ENCODE measurements around the gene SERPINE3.

Gene SERPINE3

DNA sequence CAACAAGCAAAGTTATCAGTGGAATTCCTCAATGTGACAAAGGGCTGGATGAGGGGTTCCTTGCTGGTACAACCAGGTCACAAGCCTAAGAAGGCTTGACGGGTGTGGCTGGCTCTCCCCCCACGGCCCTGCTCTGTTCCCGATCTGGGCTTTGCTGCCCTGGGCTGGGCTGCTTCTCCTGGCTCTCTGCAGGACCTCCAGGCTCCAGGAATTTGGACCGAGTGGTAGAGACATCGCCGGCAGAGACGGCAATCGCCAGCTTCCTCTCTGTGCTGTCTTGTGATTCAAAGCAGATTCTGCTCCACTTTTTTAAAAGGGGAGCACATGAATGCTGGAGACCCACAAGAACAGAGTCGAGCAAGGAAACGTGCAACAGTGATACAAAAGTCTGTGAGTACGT lies at the start of gene SERPINE3:
Gene SERPINE3, plus strand, starts transcription at position 338 of the 400 bp plus-strand sequence. CDS start 1,401 bp downstream, outside the sequence.
- TF ChIP-seq EZH2 (IDR thresholded peaks at IDR 0.05; ENCODE audit: borderline replicate concordance, low read depth, low read length, severe bottlenecking) = no peak
- TF ChIP-seq, protein P1, sequence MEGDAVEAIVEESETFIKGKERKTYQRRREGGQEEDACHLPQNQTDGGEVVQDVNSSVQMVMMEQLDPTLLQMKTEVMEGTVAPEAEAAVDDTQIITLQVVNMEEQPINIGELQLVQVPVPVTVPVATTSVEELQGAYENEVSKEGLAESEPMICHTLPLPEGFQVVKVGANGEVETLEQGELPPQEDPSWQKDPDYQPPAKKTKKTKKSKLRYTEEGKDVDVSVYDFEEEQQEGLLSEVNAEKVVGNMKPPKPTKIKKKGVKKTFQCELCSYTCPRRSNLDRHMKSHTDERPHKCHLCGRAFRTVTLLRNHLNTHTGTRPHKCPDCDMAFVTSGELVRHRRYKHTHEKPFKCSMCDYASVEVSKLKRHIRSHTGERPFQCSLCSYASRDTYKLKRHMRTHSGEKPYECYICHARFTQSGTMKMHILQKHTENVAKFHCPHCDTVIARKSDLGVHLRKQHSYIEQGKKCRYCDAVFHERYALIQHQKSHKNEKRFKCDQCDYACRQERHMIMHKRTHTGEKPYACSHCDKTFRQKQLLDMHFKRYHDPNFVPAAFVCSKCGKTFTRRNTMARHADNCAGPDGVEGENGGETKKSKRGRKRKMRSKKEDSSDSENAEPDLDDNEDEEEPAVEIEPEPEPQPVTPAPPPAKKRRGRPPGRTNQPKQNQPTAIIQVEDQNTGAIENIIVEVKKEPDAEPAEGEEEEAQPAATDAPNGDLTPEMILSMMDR (IDR thresholded peaks at IDR 0.05; ENCODE audit: borderline replicate concordance, extremely low read depth, low read length, poor library complexity, severe bottlenecking) = no peak
- no peak for ATAC-seq (ENCODE audit: insufficient read depth, low read depth)
- Histone ChIP-seq H3K36me3 (ENCODE audit: insufficient read depth, low read length) (no peaks in the 10 kb centered on the region), H3K9me3 (ENCODE audit: insufficient read depth, low read length, severe bottlenecking) (no peaks in the 10 kb centered on the region), H3K4me1 (ENCODE audit: insufficient read depth, low read length) (no peaks in the 10 kb centered on the region), H3K79me2 (ENCODE audit: insufficient read depth, low read length) (no peaks in the 10 kb centered on the region), H4K20me1 (ENCODE audit: insufficient read depth, low read length) (no peaks in the 10 kb centered on the region), H3K4me3 (ENCODE audit: low read depth in 1 of 2, low read length in 2 of 2) (no peak within 1 kb of the TSS), H3K9ac (ENCODE audit: low read depth, low read length) (no peak within 1 kb of the TSS), H3K4me2 (ENCODE audit: insufficient read depth, low read length) (no peak within 1 kb of the TSS), H3K27me3 (ENCODE audit: insufficient read depth, low read length, poor library complexity) (peaks cover 4% of the 10 kb centered on the region), H2AFZ (ENCODE audit: low read depth, low read length) (no peak within 1 kb of the TSS), H3K27ac (ENCODE audit: low read length) (no peak within 1 kb of the TSS)
- no peak for DNase-seq

DNA sequence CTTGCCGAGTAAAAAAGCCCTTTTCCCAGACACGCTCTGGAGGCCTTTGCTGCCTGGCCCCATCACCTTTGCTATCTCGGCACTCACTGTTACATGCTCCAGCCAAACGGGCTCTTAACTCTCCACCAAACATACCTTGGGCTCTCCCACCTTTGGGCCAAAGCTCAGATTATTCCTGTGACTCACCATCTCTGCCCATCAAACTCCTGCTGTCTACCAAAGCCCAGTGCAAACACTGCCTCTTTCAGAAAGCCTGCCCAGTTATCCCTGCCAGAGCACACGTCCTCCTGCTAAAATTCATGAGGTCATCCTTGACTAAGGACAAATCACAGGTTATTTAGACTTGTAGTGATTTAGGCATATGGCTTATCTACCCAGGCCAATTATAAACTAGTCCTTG lies 48.1 kb upstream of the SERPINE3 start:
- no peaks in the 10 kb centered on the region for H4K20me1 ChIP-seq (ENCODE audit: insufficient read depth, low read length)
- H3K4me2 ChIP-seq (ENCODE audit: insufficient read depth, low read length) = no peak overlapping the region
- DNase-seq (no peak), ATAC-seq (ENCODE audit: insufficient read depth, low read depth) (no peak)
- H3K27ac ChIP-seq (ENCODE audit: low read length) = no peak overlapping the region
- H3K4me1 ChIP-seq (ENCODE audit: insufficient read depth, low read length) = peaks cover under 1% of the 10 kb centered on the region; the same call in 1 of the 2 replicates
- no peaks in the 10 kb centered on the region for H3K36me3 ChIP-seq (ENCODE audit: insufficient read depth, low read length)
- no peak for TF ChIP-seq EZH2 (IDR thresholded peaks at IDR 0.05; ENCODE audit: borderline replicate concordance, low read depth, low read length, severe bottlenecking)
- TF ChIP-seq, protein P1 (IDR thresholded peaks at IDR 0.05; ENCODE audit: borderline replicate concordance, extremely low read depth, low read length, poor library complexity, severe bottlenecking) = no peak
- H3K9ac ChIP-seq (ENCODE audit: low read depth, low read length) = no peak overlapping the region
- no peaks in the 10 kb centered on the region for H3K79me2 ChIP-seq (ENCODE audit: insufficient read depth, low read length)
- H3K4me3 ChIP-seq (ENCODE audit: low read depth in 1 of 2, low read length in 2 of 2) = no peak overlapping the region
- H3K9me3 ChIP-seq (ENCODE audit: insufficient read depth, low read length, severe bottlenecking) = no peaks in the 10 kb centered on the region
- peaks cover 11% of the 10 kb centered on the region for H3K27me3 ChIP-seq (ENCODE audit: insufficient read depth, low read length, poor library complexity)
- no peak overlapping the region for H2AFZ ChIP-seq (ENCODE audit: low read depth, low read length)

DNA sequence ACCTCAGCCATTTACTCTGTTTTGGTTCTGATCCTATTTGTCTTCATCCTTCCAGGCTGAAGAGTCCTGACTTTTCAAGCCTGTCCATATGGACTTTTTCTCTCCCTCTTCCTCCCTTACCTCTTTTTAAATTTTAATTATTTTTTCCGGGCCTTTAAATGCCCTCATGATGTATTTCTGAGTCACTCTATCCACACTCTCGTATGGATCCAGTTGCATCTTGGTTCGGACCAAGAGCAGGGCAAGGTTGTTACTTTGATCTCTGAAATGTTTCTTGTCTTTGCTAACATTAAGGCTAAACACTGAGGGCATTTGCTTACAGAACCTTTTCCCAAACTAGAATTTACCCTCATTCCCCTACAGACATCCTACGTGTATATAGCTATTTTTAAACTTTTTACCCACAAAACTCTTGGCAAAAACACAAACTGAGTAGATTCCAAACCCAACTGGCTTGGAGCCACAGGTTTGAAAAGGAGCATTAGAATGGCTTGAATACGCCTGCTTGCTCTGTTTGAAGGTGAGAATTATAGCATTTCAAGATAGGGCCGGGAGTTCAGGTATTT lies 47.4 kb upstream of the SERPINE3 start:
- H3K9ac ChIP-seq (ENCODE audit: low read depth, low read length) = no peak overlapping the region
- TF ChIP-seq EZH2 (IDR thresholded peaks at IDR 0.05; ENCODE audit: borderline replicate concordance, low read depth, low read length, severe bottlenecking) = no peak
- H4K20me1 ChIP-seq (ENCODE audit: insufficient read depth, low read length) = no peaks in the 10 kb centered on the region
- no peak overlapping the region for H3K4me3 ChIP-seq (ENCODE audit: low read depth in 1 of 2, low read length in 2 of 2)
- no peaks in the 10 kb centered on the region for H3K36me3 ChIP-seq (ENCODE audit: insufficient read depth, low read length)
- H3K27me3 ChIP-seq (ENCODE audit: insufficient read depth, low read length, poor library complexity) = peaks cover 16% of the 10 kb centered on the region
- DNase-seq (no peak), ATAC-seq (ENCODE audit: insufficient read depth, low read depth) (no peak)
- no peaks in the 10 kb centered on the region for H3K79me2 ChIP-seq (ENCODE audit: insufficient read depth, low read length)
- no peaks in the 10 kb centered on the region for H3K4me1 ChIP-seq (ENCODE audit: insufficient read depth, low read length)
- no peak overlapping the region for H3K4me2 ChIP-seq (ENCODE audit: insufficient read depth, low read length)
- no peak overlapping the region for H2AFZ ChIP-seq (ENCODE audit: low read depth, low read length)
- no peaks in the 10 kb centered on the region for H3K9me3 ChIP-seq (ENCODE audit: insufficient read depth, low read length, severe bottlenecking)
- no peak overlapping the region for H3K27ac ChIP-seq (ENCODE audit: low read length)

DNA sequence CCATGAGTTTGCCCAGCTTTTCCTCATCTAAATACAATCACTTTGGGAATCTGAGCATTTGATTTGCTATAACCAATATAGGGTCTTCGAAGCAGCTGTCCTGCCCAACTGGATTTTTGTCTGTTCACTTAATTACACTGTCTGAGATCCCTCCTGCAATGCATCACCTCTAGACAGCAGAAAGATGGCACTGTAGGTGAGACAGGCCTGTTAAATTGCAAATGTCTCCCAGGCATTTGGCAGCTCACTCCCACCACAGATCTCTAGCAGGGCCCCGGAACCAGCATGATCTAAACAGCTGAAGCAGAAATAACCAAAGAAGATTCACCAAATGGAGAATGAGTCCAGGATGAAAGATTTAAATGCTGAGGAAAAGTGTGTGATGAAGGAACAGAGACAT lies 41.9 kb upstream of the SERPINE3 start:
- Histone ChIP-seq H2AFZ (ENCODE audit: low read depth, low read length) (no peak overlapping the region), H3K4me2 (ENCODE audit: insufficient read depth, low read length) (no peak overlapping the region), H3K9me3 (ENCODE audit: insufficient read depth, low read length, severe bottlenecking) (no peaks in the 10 kb centered on the region), H3K79me2 (ENCODE audit: insufficient read depth, low read length) (no peaks in the 10 kb centered on the region), H3K4me3 (ENCODE audit: low read depth in 1 of 2, low read length in 2 of 2) (no peak overlapping the region), H3K27ac (ENCODE audit: low read length) (no peak overlapping the region), H3K9ac (ENCODE audit: low read depth, low read length) (no peak overlapping the region), H3K27me3 (ENCODE audit: insufficient read depth, low read length, poor library complexity) (peaks cover 5% of the 10 kb centered on the region), H3K36me3 (ENCODE audit: insufficient read depth, low read length) (no peaks in the 10 kb centered on the region), H3K4me1 (ENCODE audit: insufficient read depth, low read length) (no peaks in the 10 kb centered on the region), H4K20me1 (ENCODE audit: insufficient read depth, low read length) (no peaks in the 10 kb centered on the region)
- no peak for TF ChIP-seq EZH2 (IDR thresholded peaks at IDR 0.05; ENCODE audit: borderline replicate concordance, low read depth, low read length, severe bottlenecking)
- TF ChIP-seq, protein P1 (IDR thresholded peaks at IDR 0.05; ENCODE audit: borderline replicate concordance, extremely low read depth, low read length, poor library complexity, severe bottlenecking) = no peak
- no peak for ATAC-seq (ENCODE audit: insufficient read depth, low read depth)
- no peak for DNase-seq
